Left renal pelvis (tissue), 4 donors: ENCODE measurements around the gene AUH. TPM values are rescaled to one million over a fixed set of nuclear protein-coding genes. Genes with fewer than 3 reads are reported as not detected.
"Not testable (repeated sequence)": the region's sequence is repeated elsewhere in the genome, so short reads cannot be mapped to it uniquely, and the experiment has no call there.

Source experiments
- DNase-seq, 4 donors: peaks; one replicate each; pipeline ENCODE4 v3.0.0-alpha.2; 2013; ENCODE audit warnings: low read depth in 4 of 4, low spot score in 3 of 4
- polyA plus RNA-seq, 4 donors: library from polyadenylated mRNA; unstranded; fragments of 120-200 nt; gene quantifications; one replicate each; pipeline ENCODE4 v1.2.1, GENCODE V29; 2013; ENCODE audit not compliant: insufficient read length in 4 of 4

The AUH gene
- 10 to 100 TPM; 22.5 to 53.1 (median 43.3) TPM for polyA plus RNA-seq

- peak; percentile 35 to 75 (median 70) for DNase-seq
These were observed at the start of gene AUH for GRCh38 chr9:91361291-91362050. Gene AUH (minus strand): TSS chr9:91361918. CDS start chr9:91361889, 29 bp downstream.

DNA sequence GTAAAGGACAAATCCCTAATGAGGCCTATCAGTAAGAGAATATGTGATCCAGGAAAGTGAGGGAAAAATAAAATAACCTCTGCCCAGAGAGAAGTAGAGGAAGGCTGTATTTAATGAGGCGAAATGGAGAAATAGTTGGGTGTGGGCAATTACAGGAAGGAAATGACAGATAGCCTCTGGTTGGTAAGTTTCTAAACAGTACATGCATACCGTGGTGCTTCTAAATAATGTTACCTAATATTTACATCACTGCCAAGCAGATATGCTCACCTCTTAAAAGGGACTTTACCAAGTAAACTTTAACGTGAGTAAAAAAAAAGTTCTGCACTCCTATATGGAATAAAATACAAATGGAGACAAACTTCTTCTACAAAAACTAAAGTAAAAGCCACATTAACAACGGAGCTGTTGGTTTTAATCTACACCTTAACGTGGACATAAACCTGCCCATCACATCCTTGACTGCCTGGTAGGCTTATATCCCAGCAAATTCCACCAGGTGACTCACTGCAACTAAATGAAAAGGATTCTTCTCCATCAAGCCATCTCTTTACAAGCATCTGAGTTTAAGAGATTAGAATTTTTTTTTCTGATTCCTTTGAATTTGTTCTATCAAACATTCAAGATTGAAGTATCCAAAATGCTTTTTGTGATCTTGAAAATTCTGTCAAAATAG is 49.5 kb upstream of the AUH start:
- DNase-seq, result no peak

- DNase-seq, result no peak
These were observed 48.4 kb upstream of the AUH start for GRCh38 chr9:91410161-91410560.

DNA sequence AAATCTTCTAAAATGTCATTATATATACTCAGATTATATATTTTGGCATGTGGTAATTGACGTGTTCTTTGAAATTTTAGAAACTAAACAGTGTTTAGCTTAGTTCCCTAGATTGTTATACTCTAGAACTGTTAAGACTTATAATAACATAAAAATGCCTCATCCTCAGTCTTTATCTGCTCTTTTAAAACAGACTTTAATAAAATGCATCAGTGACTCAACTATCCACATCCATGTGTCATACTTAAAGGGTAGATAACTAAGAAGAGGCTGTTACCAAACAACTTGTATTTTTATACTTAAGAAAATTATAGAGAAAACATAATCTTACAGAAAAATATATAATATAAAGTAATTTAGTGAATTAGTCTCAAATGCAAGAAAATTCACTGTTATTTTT is 46.8 kb upstream of the AUH start:
- DNase-seq, result no peak

DNA sequence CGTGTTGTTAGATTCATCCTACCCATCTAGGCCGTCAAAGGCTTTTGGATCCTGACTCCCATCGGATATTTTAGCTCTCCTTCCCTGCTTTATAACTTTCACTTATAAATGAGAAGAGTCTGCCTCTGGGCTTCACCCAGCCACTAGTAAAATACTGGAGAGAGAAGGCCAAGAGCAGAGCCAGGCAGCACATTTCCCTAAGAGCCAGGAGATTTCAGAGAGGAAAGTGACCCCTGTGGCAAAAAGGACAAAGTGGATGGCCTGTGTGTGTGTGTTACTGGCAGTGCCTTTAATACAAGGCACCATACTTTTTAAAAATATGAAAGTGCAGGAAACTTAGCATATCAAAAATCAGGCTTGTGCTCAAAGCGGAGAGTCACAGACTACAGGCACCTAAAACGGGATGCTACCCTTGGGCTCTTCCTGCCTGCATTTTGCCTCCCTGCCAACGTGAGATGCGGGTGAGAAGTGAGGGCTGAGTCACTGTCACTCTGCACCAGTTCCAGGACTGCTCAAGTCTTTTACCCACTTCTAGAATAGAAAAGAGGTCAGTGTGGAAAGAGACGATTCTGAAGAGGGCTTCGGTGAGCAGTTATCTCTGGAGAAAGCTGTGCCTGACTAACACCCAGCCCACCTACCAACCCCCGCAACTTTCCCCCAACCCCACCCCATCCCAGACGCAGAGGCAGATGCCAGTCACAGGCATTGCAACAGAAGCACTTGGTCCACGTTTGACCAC is 46.0 kb upstream of the AUH start:
- no peak for DNase-seq

DNA sequence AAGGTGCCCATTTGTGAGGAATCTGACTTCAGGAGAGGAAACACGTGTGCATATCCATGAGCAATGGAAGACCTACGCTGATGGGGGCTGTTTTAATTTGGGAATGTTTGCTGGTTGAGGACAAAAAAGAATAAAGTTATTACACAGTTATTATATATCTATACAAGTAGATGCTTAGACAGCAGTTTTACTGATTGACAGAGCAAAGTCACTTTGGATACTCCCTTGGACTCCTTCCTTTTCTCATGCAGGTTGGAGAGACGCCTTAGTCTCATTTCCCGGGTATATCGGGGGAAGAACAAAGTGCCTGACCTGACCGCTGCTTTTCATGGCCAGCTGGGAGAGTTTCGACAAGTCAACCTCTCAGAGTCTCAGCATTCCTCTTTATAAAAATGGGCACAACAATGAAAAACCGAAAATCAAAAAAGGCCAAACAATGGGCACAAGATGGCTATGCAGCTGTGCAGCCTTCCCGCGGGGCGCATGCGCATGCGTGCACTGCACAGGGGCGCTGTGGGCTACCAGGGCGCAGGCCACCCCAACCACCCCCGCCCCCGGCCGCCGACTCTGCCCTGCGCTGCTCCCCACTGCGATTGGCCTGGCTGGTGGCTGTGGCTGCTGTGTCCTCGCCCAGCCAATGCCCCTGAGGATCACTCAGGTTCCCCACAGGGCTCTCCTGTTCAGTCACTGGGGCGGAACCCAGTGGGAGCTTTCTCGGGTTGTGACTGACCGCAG is 43.8 kb upstream of the AUH start:
- no peak for DNase-seq

DNA sequence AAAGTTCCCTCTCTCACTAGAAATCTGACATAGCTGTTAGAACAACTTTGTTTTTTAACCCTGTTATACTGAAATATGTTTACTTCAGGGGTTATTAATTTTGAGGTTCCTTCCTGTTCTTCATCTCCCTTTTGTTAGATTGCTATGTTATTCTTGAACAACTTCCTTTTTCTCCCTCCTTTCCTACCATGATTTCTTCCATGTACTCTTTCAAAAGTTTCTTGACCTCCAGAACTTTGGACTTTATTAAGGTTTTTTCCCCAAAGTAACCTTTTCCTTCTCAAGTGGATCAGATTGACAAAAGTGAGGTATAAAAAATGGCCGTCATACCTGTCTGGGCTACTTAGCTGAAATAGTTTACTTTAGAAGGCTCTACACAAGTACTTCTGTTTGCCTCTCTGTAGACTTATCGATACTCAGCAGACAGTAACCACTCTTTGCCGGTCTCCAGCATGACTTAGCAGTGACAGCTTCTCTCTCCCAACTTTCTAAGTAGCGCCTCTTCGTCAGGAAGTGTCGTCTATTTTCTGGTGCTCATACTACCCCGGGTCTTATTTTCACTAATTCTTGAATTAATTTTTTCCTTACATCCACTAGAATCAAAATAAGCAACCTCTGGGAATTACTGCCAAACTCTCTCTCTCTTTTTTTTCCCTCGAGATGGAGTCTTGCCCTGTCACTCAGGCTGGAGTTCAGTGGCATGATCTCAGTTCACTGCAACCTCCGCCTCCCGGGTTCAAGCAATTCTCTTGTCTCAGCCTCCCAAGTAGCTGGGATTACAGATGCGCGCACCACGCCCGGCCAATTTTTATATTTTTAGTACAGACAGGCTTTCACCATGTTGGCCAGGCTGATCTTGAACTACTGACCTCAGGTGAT is 42.2 kb upstream of the AUH start:
- DNase-seq, result no peak

DNA sequence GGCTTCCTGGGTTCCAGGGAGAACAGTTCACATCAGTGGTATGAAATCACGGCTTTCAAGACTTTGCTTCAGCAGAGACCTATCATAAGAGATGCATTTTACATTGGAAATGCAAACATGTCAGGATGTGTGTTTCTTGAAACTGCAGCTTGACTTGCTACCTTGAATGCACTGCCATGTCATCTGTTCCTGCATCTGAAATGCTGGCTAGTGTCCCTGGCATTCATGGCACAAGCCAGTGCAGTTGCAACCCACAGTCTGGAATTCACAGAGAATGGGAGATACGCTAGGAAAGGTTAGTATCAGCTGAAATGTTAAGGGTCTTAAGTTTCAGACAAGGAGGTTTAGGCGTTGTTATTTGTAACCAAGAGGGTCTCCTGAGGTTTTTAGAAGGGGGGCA is 37.2 kb upstream of the AUH start:
- no peak for DNase-seq

- no peak for DNase-seq
These were observed 34.1 kb upstream of the AUH start for GRCh38 chr9:91395553-91396471.

- no peak for DNase-seq
These were observed 33.4 kb upstream of the AUH start for GRCh38 chr9:91395106-91395552.

DNA sequence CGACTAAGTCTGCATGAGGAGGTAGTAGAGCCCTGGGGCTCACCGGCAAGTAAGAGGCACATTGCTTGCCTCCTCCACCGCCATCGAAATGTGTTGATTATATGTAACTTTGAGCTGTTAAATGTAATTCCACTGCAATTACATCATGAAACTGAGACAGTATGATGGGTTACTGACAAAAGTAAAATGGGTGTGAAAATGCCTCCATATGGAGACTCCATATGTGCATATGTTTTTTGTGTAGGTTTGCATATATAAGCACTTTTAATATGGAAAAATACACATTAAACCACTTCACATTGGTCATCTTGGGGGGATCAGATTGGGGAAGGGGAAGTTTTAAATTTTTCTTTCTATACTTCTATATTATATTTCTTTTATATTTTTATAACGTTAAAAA is 32.1 kb upstream of the AUH start:
- DNase-seq, result no peak

DNA sequence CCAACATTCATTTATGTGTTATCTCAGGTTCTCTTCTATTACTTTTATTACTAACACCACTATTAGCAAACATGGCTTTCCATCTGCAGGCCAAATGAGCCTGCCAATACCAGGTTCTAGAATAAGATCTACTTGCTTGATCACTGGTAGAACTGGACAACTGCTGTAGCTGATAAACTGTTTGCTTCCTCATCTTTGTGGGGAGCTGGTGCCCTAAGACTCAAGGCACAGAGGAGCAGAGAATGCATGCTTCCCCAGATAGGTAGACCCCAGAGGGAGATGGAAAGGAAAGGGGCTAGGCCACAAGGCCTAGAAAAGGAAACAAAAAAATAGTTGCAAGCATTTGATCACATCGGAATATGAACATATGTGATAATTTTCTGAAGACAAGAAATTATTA is 30.7 kb upstream of the AUH start:
- no peak for DNase-seq

DNA sequence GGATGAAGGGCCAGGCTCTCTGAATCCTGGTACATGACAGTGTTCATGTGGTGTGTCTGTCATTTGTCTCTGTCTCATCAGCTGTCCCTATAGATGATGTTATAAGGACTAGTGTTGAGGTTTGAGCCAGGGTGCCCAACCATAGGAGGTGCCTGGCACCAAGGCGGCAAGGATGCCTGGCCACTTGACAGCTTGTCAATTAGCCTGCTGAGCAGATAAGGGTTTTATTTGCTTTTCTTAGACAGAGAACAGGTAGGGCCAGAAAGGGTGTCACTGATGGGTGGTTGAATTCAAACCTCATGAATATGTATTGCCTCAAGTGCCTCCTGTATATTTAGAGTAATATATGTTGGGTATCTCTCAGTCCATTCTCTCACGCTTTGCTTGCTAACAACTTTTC is 30.1 kb upstream of the AUH start:
- no peak for DNase-seq

DNA sequence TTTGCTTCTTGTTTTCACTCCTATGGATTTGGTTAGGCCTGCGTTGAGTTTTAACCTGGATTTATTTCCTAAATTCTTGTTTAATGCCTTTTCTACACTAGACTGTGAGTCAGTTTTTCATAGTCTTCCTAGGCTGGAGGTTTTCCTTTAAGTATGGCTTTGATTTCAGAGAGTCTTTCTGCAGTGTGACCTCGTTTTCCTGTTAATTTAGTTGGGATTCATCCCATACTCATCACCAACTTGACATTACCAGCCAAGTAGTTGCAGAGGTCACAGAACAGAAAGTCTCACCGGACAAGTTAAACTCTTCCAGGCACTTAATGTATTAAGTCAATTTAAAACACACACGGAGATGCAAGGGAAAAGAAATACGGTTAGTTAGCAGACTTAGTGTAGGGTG is 29.7 kb upstream of the AUH start:
- no peak for DNase-seq

- DNase-seq, result not testable (repeated sequence)
These were observed 28.0 kb upstream of the AUH start for GRCh38 chr9:91389686-91390085.

DNA sequence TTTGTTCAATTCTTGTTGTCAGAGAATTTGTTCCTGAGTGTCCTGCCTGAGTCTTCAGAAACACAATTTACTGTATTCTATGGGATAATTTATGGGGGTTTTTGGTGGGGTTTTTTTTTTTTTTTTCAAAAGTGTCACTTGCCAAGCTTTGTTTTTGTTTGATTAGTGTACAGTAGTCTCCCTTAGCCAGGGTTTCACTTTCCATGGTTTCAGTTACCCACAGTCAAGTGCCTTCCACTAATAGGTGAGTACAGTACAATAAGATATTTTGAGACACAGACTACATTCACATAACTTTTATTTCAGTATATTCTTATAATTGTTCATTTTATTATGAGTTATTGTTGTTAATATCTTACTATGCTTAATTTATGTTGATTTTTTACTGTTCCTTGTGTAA is 25.0 kb upstream of the AUH start:
- DNase-seq, result no peak

DNA sequence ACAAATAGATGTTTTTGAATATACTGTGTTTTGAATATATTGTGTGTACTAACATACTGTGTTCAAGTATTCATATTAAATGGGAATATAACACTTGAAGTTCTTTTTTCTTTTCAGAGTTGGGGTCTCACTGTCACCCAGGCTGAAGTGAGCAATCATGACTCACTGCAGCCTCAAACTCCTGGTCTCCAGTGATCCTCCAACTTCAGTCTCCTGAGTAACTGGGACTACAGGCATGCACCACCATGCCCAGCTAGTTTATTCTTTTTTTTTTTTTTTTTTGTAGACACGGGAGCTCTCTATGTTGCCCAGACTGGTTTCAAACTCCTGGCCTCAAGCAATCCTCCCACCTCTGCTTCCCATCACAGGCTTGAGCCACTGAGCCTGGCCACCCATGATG is 23.2 kb upstream of the AUH start:
- no peak for DNase-seq

- no peak for DNase-seq
These were observed 21.9 kb upstream of the AUH start for GRCh38 chr9:91383577-91383976.

DNA sequence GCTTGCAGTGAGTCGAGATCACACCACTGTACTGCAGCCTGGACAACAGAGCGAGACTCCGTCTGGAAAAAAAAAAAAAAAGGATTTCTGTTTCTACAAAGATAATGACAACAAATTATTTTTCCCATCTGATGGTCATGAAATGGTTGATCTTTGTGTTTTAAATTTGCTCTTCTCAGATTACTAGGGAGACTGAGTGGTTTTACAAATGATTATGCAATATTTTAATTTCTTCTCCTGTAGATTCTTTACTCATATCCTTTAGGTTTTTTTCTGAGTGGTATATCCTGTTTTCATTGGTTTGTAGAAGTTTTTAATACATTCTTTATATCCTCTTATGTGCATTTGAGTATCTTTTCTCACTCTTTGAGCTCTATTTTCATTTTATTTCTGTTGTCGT is 20.6 kb upstream of the AUH start:
- DNase-seq, result no peak
